Measurements from ENCODE around the gene KCNIP4. TPM values are rescaled to one million over a fixed set of nuclear protein-coding genes. Genes with fewer than 3 reads are reported as not detected.

The KCNIP4 gene
- total and polyA plus RNA-seq, 11 donors = 0.19 TPM; not detected in 10

GRCh38 chr4:21991050-21991449 is 42.5 kb upstream of the KCNIP4 start:
- Histone ChIP-seq H3K36me3 (no peaks in the 10 kb centered on the region), H3K27ac (peak overlapping the region in 1 of 12 donors; percentile 32), H3K27me3 (no peaks in the 10 kb centered on the region), H3K4me3 (no peak overlapping the region), H3K4me1 (no peaks in the 10 kb centered on the region), H3K9me3 (peaks cover 0 to 9% (median 0%) of the 10 kb centered on the region in 12 donors)
- no peak for DNase-seq
- TF ChIP-seq POLR2A (IDR thresholded peaks at IDR 0.05) (no peak), CTCF (IDR thresholded peaks at IDR 0.05) (no peak)
- WGBS, 4 donors = 41 to 52% (median 44%) methylated on average over 2 of the region's 2 CpGs
- no peak for ATAC-seq
- intact Hi-C loops (cut with DNase I) = no loop called here

- DNase-seq = no peak
- WGBS, 4 donors = 29 to 47% (median 36%) methylated on average over 1 of the region's 1 CpG
Observed at GRCh38 chr4:21989351-21989750, 40.8 kb upstream of the KCNIP4 start.

GRCh38 chr4:21986307-21986706 is 37.7 kb upstream of the KCNIP4 start:
- Histone ChIP-seq H3K4me3 (no peak overlapping the region), H3K27me3 (no peaks in the 10 kb centered on the region), H3K27ac (no peak overlapping the region), H3K4me1 (no peaks in the 10 kb centered on the region), H3K36me3 (no peaks in the 10 kb centered on the region), H3K9me3 (peaks cover 0 to 7% (median 0%) of the 10 kb centered on the region in 12 donors)
- intact Hi-C loops (cut with DNase I) = no loop called here
- no peak for TF ChIP-seq POLR2A (IDR thresholded peaks at IDR 0.05)
- no peak for TF ChIP-seq CTCF (IDR thresholded peaks at IDR 0.05)
- DNase-seq (no peak), ATAC-seq (no peak)

More at GRCh38 chr4:21989351-21989750, 40.8 kb upstream of the KCNIP4 start:
- ATAC-seq = no peak
- TF ChIP-seq CTCF (IDR thresholded peaks at IDR 0.05) = no peak
- Histone ChIP-seq H3K27me3 (no peaks in the 10 kb centered on the region), H3K36me3 (no peaks in the 10 kb centered on the region), H3K27ac (no peak overlapping the region), H3K9me3 (peaks cover 0 to 9% (median 0%) of the 10 kb centered on the region in 12 donors), H3K4me1 (no peaks in the 10 kb centered on the region), H3K4me3 (no peak overlapping the region)
- intact Hi-C loops (cut with DNase I) = no loop called here

- Histone ChIP-seq H3K9me3 (peaks cover 0 to 5% (median 0%) of the 10 kb centered on the region in 12 donors), H3K36me3 (no peaks in the 10 kb centered on the region), H3K27me3 (no peaks in the 10 kb centered on the region), H3K4me1 (no peaks in the 10 kb centered on the region), H3K4me3 (no peak overlapping the region), H3K27ac (no peak overlapping the region)
- 39 to 65% (median 56%) methylated on average over 1 of the region's 1 CpG for WGBS, 4 donors
- intact Hi-C loops (cut with DNase I) = no loop called here
- ATAC-seq = no peak
- TF ChIP-seq CTCF (IDR thresholded peaks at IDR 0.05) (no peak), POLR2A (IDR thresholded peaks at IDR 0.05) (no peak)
- no peak for DNase-seq
Observed at GRCh38 chr4:21982087-21982486, 33.5 kb upstream of the KCNIP4 start.

All from heart left ventricle (tissue), 16 donors.